Left cardiac atrium (tissue), 4 donors: ENCODE data around the gene NCF4. TPM values are rescaled to one million over a fixed set of nuclear protein-coding genes. Genes with fewer than 3 reads are reported as not detected.

Experiments used
- ATAC-seq, 2 donors: fragments of 200-7000 bp; cut with Tn5 transposase; one replicate each; pipeline ENCODE4 v1.9.1; 2020; ENCODE audit warnings: mild to moderate bottlenecking in 2 of 2, moderate library complexity in 2 of 2
- DNase-seq: peaks from one replicate; pipeline ENCODE4 v3.0.0-alpha.2; 2020
- intact Hi-C, 2 donors: fragments of 100-400 bp; cut with DNase I; formaldehyde crosslinking; loops; one replicate each; pipeline versions ENCODE4 v1.14.1 to v1.15.1; 2022 to 2023
- total RNA-seq, 2 donors: library from RNA; stranded (reverse); fragmentation: NEBNext Ultra II Directional; extraction: Animal tissue kit (Norgen Biotek cat#: 25700); gene quantifications; one replicate each; pipeline ENCODE4 v1.2.1, GENCODE V29; 2021
- donor health status: DM: no; HTN: yes; CAD: no.
- donor health status: DM: no; HTN: yes; CAD: no; lungs with severe emphysema.
- donor health status: DM: yes; HTN: yes; CAD: no.
- donor health status: Dilated cardiomyopathy.

The NCF4 gene
- total RNA-seq, 2 donors from 2014 or later: 10.9 to 16.6 TPM

GRCh38 chr22:36910461-36910860, 49.7 kb downstream of the NCF4 start:
- ATAC-seq: no peak
- DNase-seq: no peak
- intact Hi-C loops: no loop called here

DNA sequence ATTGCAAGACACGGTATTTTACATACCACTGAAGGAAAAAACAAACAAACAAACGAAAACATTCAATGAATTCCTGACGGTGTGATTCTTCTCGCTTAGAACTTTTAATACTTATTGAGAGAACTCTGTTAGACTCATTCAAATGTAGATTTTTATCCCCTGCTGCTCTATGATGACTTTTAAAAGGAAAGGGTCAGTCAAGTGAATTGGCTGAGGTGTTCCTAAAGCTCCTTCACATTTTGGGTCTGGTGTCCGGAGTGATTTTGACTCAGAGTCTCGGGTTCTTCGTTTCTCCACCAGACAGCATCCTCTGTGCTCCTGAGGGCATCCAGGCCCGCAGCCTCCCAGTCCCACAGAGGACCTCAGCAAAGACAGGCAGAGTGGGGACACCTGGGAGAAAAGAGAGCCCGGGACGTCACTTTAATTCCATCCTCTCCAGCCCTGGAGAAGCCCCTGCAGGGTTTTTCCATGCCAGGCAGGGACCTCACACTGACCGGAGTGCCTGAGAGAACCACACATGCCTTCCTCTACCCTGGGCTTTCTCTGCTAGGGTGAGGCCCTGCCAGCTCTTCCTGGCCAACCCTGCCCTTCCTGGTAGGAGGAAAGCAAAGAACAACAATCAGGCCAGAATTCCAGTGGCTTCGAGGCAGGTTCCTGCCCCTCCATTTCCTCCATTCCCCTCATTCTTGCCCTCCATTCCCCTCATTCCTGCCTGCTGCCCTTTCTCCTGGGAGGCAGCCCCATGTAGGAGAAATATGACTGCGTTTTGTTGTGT, 51.3 kb downstream of the NCF4 start:
- ATAC-seq: peak in 1 of 2 donors; percentile 22
- intact Hi-C loops: no loop called here
- no peak for DNase-seq

GRCh38 chr22:36912694-36913426, 52.1 kb downstream of the NCF4 start:
- intact Hi-C loops: no loop called here
- DNase-seq (no peak), ATAC-seq (peak; percentile 34 to 38)

GRCh38 chr22:36913427-36914389, 52.9 kb downstream of the NCF4 start, which contains the start of gene CSF2RB:
Gene CSF2RB, plus strand, starts transcription at chr22:36913628. Its CDS starts 8,580 bp downstream, at chr22:36922208.
- intact Hi-C loops: no loop called here
- DNase-seq: no peak
- ATAC-seq: peak; percentile 38 to 92

GRCh38 chr22:36914390-36914752, 53.6 kb downstream of the NCF4 start:
- no peak for ATAC-seq
- intact Hi-C loops: no loop called here
- DNase-seq: no peak

DNA sequence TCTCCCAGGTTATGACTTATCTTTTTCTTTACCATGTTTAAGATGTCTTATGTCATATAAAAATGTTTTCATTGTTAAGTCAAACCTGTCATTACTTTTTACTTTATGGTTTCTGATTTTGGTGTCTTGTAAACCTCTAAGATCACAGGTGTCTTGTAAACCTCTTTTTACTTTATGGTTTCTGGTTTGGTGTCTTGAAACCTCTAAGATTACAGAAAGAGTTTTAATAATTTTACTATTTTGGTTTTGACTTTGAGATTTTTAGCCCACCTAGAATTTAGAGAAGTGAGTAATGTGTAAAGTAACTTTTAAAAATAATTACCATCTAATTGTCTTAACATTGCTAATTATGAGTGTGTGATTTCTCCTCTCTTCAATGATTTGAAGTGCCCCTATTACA, 55.2 kb downstream of the NCF4 start:
- intact Hi-C loops: no loop called here
- no peak for ATAC-seq
- no peak for DNase-seq

- intact Hi-C loops: no loop called here
- no peak for DNase-seq
- ATAC-seq: no peak
These were observed 57.9 kb downstream of the NCF4 start for GRCh38 chr22:36918586-36919284.

- ATAC-seq (peak; percentile 23 to 33), DNase-seq (no peak)
- intact Hi-C loops: no loop called here
These were observed 60.7 kb downstream of the NCF4 start for GRCh38 chr22:36921309-36922104.

GRCh38 chr22:36922105-36922608, 61.4 kb downstream of the NCF4 start:
- intact Hi-C loops: no loop called here
- DNase-seq (no peak), ATAC-seq (peak; percentile 38 to 60)

DNA sequence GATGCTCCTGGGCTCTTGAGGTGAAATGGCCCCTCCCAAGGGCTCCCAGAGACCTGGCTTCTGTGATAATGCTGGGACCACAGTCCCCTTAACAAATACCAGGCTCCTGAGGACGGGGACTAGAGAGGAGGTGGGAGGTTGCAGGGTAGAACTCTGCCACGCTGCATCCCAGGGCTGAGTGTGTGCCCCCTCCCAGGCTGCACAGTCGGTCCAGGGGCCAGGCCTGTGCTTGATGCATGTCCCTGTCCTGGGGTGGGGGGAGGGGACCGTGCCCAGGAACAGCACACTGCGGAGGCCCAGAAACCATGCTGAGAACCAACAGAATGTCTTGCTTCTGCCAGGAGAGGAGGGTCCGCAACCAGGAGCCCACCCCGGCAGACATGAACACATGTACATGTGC, 61.9 kb downstream of the NCF4 start:
- intact Hi-C loops: no loop called here
- DNase-seq (no peak), ATAC-seq (no peak)

- no peak for ATAC-seq
- no peak for DNase-seq
- intact Hi-C loops: no loop called here
These were observed 62.5 kb downstream of the NCF4 start for GRCh38 chr22:36923131-36923788.

DNA sequence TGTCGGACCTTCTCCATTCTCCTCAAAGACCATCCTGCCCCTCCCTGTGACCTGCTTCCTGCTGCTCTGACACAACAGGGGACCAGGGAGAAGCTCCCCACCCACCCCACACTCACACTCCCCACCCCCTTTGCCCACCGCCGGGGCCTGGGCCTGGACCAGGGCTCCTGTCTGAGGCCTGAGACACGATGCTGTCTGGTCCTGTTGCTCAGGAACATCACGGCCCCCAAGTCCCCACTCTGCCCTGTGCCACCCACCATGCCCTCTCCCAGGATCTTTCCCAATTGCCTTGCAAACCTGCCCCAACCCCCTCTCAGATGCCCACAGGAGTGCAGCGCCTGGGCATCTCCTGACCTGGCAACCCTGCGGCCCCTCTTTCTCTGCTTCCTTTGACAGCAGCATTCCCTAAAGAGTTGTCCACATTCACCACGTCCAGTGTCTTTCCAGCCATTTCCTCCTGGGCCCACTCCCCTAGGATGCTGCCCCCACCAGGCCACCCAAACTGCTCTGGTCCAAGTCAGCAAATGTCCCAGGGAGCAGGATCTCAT, 63.4 kb downstream of the NCF4 start:
- intact Hi-C loops: no loop called here
- no peak for DNase-seq
- ATAC-seq: no peak

- ATAC-seq (no peak), DNase-seq (no peak)
- intact Hi-C loops: no loop called here
These were observed 64.8 kb downstream of the NCF4 start for GRCh38 chr22:36925388-36926290.

GRCh38 chr22:36926309-36926708, 65.5 kb downstream of the NCF4 start:
- intact Hi-C loops: no loop called here
- no peak for ATAC-seq
- DNase-seq: no peak

DNA sequence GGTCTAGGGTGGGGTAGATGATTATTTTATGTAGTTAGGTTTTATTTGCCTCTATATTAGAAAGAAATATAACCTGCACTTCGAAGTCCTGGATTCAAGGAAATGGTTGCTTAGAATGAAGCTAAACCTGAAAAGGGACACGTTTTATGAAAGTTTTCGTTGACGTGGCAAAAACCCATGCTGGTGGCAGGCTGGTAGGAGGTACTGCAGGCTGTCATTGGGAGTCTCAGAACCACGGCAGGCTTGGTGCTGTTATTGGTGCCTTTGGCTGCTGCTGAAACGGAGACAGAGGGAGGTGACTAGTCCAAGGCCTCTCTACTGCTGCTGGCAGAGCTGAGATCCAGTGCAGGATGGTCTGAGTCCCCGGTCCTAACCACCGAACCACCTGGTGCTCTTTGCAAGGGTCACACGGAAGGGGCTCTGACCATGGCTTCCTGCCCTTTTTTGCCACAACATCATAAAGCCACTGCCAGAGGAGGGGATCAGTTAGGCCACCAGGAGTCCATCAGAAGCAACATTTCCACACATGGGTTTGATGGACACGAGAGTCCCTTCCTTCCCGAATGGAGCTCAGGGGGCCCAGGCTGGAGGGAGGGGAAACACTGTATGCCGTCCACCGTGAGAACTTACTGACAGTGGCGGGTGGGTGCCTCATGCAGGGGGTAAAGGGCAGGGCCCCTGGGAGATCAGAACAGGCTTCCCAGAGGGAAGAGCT, 66.1 kb downstream of the NCF4 start:
- DNase-seq (no peak), ATAC-seq (no peak)
- intact Hi-C loops: no loop called here
